ENCODE measurements around the gene LIN28A. TPM values are rescaled to one million over a fixed set of nuclear protein-coding genes. Genes with fewer than 3 reads are reported as not detected.

The LIN28A gene
- total RNA-seq, 1 donor from 2014 or later, result 43.7 TPM

DNA sequence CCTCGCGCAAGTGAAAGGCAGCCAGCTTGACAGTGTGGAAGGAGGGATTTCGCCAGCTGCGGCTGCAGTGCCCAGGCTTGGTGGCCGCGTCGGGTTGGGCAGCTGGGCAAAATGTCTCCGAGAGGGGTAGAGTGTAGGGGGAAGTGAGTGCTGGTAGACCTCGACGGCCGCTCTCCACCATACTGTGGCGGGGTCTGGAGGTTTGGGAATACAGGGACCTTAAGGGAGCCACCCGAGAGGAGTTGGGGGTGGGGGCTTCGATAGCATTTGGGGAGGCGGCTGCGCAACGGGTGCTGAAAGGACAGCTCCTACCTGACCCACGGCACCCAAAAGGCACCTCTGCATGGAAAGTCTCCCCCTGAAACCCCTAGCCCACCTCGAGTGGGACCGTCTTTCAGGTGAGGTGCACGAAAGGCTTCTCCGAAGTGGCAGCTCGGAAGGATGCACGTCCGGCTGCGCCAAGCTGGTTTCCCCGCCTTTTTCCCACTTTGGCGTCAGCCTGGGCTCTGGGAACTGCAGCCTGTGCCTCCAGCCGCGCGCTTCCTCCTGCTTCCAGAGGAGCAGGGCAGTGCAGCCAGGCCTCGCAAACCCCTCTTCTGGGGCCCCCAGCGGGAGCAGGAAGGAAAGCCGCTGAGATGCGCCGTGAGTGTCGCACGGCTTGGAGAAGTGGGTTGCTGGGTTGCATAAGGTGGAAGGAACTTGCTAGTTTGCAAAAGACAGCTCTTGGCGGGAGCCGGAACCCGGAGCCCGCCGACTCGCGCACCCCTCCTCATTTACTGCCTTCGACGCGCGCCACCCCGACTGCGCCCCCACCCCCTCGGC is 61.1 kb downstream of the LIN28A start:
- H3K36me3 Mint-ChIP-seq (ENCODE audit: low read depth, unreplicated experiment), result peaks cover 9% of the 10 kb centered on the region
- H3K4me1 ChIP-seq (ENCODE audit: insufficient read depth, low read length), result peaks cover 22% of the 10 kb centered on the region
- TF ChIP-seq, protein P1, sequence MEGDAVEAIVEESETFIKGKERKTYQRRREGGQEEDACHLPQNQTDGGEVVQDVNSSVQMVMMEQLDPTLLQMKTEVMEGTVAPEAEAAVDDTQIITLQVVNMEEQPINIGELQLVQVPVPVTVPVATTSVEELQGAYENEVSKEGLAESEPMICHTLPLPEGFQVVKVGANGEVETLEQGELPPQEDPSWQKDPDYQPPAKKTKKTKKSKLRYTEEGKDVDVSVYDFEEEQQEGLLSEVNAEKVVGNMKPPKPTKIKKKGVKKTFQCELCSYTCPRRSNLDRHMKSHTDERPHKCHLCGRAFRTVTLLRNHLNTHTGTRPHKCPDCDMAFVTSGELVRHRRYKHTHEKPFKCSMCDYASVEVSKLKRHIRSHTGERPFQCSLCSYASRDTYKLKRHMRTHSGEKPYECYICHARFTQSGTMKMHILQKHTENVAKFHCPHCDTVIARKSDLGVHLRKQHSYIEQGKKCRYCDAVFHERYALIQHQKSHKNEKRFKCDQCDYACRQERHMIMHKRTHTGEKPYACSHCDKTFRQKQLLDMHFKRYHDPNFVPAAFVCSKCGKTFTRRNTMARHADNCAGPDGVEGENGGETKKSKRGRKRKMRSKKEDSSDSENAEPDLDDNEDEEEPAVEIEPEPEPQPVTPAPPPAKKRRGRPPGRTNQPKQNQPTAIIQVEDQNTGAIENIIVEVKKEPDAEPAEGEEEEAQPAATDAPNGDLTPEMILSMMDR (IDR thresholded peaks at IDR 0.05; ENCODE audit: insufficient read depth, low read depth, low read length), result no peak
- TF ChIP-seq EZH2 (IDR thresholded peaks at IDR 0.05; ENCODE audit: insufficient read depth, low read length), result no peak
- H3K9me3 ChIP-seq (ENCODE audit: insufficient read depth, low read depth, low read length), result no peaks in the 10 kb centered on the region
- peak overlapping the region; percentile 60 for H3K4me3 ChIP-seq (ENCODE audit: insufficient read depth, low read depth, low read length)
- FAIRE-seq, result no peak
- H3K27ac Mint-ChIP-seq (ENCODE audit: unreplicated experiment), result no peak overlapping the region
- H2AFZ ChIP-seq (ENCODE audit: low read depth, low read length), result no peak overlapping the region
- peaks cover 37% of the 10 kb centered on the region for H3K36me3 ChIP-seq (ENCODE audit: insufficient read depth, low read length)
- peaks cover 20% of the 10 kb centered on the region for H3K79me2 ChIP-seq (ENCODE audit: insufficient read depth, low read length)
- peak overlapping the region; percentile 87 for H3K4me3 Mint-ChIP-seq (ENCODE audit: unreplicated experiment)
- peaks cover 68% of the 10 kb centered on the region for H4K20me1 ChIP-seq (ENCODE audit: insufficient read depth, low read length)
- peak overlapping the region; percentile 97 for H3K9ac ChIP-seq (ENCODE audit: low read length)
- H3K27ac ChIP-seq (ENCODE audit: low read depth, low read length), result no peak overlapping the region
- peaks cover 7% of the 10 kb centered on the region for H3K4me1 Mint-ChIP-seq (ENCODE audit: low read depth, unreplicated experiment)
- H3K27me3 Mint-ChIP-seq (ENCODE audit: low read depth, unreplicated experiment), result no peaks in the 10 kb centered on the region
- no peaks in the 10 kb centered on the region for H3K27me3 ChIP-seq (ENCODE audit: insufficient read depth, low read length)
- peak overlapping the region; percentile 97 for H3K4me2 ChIP-seq (ENCODE audit: low read length)
- H3K9me3 Mint-ChIP-seq (ENCODE audit: unreplicated experiment), result no peaks in the 10 kb centered on the region
- peak; percentile 57 for DNase-seq (ENCODE audit: low read depth)

DNA sequence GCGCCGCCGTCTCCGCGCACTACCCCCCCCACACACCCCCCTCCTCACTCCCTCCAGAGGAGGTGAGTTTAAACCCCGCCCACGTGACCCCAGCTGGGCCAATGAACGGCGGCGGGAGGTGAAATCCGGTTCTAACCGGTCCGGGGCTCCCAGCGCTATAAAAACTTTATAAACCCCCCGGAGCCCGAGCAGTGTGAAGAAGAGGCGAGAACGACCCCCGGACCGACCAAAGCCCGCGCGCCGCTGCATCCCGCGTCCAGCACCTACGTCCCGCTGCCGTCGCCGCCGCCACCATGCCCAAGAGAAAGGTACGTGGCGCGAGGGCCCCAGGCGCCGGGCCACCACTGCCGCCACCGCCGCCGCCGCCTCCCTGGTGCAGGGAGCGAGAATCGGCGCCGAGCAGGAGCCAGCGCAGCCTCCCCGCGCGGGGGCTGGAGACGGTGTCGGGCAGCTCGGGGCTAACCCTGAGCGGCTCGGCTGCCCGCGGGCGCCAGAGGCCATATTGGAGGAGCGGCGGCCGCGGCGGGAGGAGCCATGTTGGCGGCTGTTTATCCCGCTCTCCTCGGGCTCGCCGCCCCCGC is 61.8 kb downstream of the LIN28A start, which contains the start of gene HMGN2:
HMGN2 (plus strand) TSS at position 121 of the 581 bp plus-strand sequence; CDS start at position 294, 173 bp downstream.
- peak; percentile 57 for DNase-seq (ENCODE audit: low read depth)
- no peaks in the 10 kb centered on the region for H3K9me3 Mint-ChIP-seq (ENCODE audit: unreplicated experiment)
- FAIRE-seq, result no peak
- H2AFZ ChIP-seq (ENCODE audit: low read depth, low read length), result peak within 1 kb of the TSS; percentile 53
- peaks cover 67% of the 10 kb centered on the region for H4K20me1 ChIP-seq (ENCODE audit: insufficient read depth, low read length)
- H3K27me3 Mint-ChIP-seq (ENCODE audit: low read depth, unreplicated experiment), result no peaks in the 10 kb centered on the region
- peaks cover 20% of the 10 kb centered on the region for H3K79me2 ChIP-seq (ENCODE audit: insufficient read depth, low read length)
- TF ChIP-seq EZH2 (IDR thresholded peaks at IDR 0.05; ENCODE audit: insufficient read depth, low read length), result no peak
- TF ChIP-seq, protein P1 (IDR thresholded peaks at IDR 0.05; ENCODE audit: insufficient read depth, low read depth, low read length), result no peak
- H3K27ac Mint-ChIP-seq (ENCODE audit: unreplicated experiment), result peak within 1 kb of the TSS; percentile 93
- H3K4me3 Mint-ChIP-seq (ENCODE audit: unreplicated experiment), result peak within 1 kb of the TSS; percentile 92
- peak within 1 kb of the TSS; percentile 87 for H3K4me3 ChIP-seq (ENCODE audit: insufficient read depth, low read depth, low read length)
- H3K4me1 Mint-ChIP-seq (ENCODE audit: low read depth, unreplicated experiment), result peaks cover 7% of the 10 kb centered on the region
- H3K36me3 Mint-ChIP-seq (ENCODE audit: low read depth, unreplicated experiment), result peaks cover 6% of the 10 kb centered on the region
- H3K4me2 ChIP-seq (ENCODE audit: low read length), result peak within 1 kb of the TSS; percentile 97
- H3K27me3 ChIP-seq (ENCODE audit: insufficient read depth, low read length), result no peaks in the 10 kb centered on the region
- peaks cover 36% of the 10 kb centered on the region for H3K36me3 ChIP-seq (ENCODE audit: insufficient read depth, low read length)
- peak within 1 kb of the TSS; percentile 95 for H3K27ac ChIP-seq (ENCODE audit: low read depth, low read length)
- H3K4me1 ChIP-seq (ENCODE audit: insufficient read depth, low read length), result peaks cover 22% of the 10 kb centered on the region
- no peaks in the 10 kb centered on the region for H3K9me3 ChIP-seq (ENCODE audit: insufficient read depth, low read depth, low read length)
- H3K9ac ChIP-seq (ENCODE audit: low read length), result peak within 1 kb of the TSS; percentile 97

Data from astrocyte (in vitro differentiated cells and primary cell).